ENCODE measurements around the gene BBOF1.
A peak's percentile ranks its signal among the peaks of the same experiment; 100 is the strongest.

The BBOF1 gene

GRCh38 chr14:74109369-74109768 lies 90.2 kb downstream of the BBOF1 start:
- DNase-seq = no peak

- peak; percentile 48 for DNase-seq
Observed at GRCh38 chr14:74111395-74112216, 92.5 kb downstream of the BBOF1 start.
